Peyer's patch (tissue), 4 donors: ENCODE measurements around the gene DOCK11.

Source experiments
- POLR2A ChIP-seq, 2 donors: fragments of 450-650 bp; IDR thresholded peaks; one replicate each; pipeline ENCODE4 v1.5.1; 2017; ENCODE audit warnings: antibody characterized with exemption in 2 of 2, mild to moderate bottlenecking in 2 of 2, moderate library complexity in 2 of 2
- TF ChIP-seq, protein P1 (sequence below), 6 experiments: fragments of 450-650 bp in 4 of 6; fragments of 200-600 bp in 2 of 6; sonication (generic) in 1 of 6; IDR thresholded peaks; one replicate each; pipeline ENCODE4 v1.5.1; 2017 to 2019; ENCODE audit warnings: antibody characterized with exemption in 6 of 6, mild to moderate bottlenecking in 3 of 6, moderate library complexity in 1 of 6

- TF ChIP-seq POLR2A (IDR thresholded peaks at IDR 0.05) = no peak
- TF ChIP-seq, protein P1, sequence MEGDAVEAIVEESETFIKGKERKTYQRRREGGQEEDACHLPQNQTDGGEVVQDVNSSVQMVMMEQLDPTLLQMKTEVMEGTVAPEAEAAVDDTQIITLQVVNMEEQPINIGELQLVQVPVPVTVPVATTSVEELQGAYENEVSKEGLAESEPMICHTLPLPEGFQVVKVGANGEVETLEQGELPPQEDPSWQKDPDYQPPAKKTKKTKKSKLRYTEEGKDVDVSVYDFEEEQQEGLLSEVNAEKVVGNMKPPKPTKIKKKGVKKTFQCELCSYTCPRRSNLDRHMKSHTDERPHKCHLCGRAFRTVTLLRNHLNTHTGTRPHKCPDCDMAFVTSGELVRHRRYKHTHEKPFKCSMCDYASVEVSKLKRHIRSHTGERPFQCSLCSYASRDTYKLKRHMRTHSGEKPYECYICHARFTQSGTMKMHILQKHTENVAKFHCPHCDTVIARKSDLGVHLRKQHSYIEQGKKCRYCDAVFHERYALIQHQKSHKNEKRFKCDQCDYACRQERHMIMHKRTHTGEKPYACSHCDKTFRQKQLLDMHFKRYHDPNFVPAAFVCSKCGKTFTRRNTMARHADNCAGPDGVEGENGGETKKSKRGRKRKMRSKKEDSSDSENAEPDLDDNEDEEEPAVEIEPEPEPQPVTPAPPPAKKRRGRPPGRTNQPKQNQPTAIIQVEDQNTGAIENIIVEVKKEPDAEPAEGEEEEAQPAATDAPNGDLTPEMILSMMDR (IDR thresholded peaks at IDR 0.05) = no peak
Observed at GRCh38 chrX:118566359-118566758, 70.7 kb downstream of the DOCK11 start.
